Lower lobe of right lung (tissue), 2 donors: ENCODE measurements around the gene DMAC2. TPM values are rescaled to one million over a fixed set of nuclear protein-coding genes. Genes with fewer than 3 reads are reported as not detected.
"Not testable (repeated sequence)": the region's sequence is repeated elsewhere in the genome, so short reads cannot be mapped to it uniquely, and the experiment has no call there.

ENCODE experiments used
- ATAC-seq, 2 donors: fragments of 200-7000 bp; cut with Tn5 transposase; one replicate each; pipeline ENCODE4 v1.9.1; 2020 to 2022; ENCODE audit warnings: mild to moderate bottlenecking in 2 of 2, moderate library complexity in 2 of 2
- DNase-seq: peaks from one replicate; pipeline ENCODE4 v3.0.0-alpha.2; 2020
- H3K27ac ChIP-seq: fragments of 200-600 bp; one replicate; pipeline ENCODE4 v1.8.0; 2022
- H3K27me3 ChIP-seq: fragments of 200-600 bp; one replicate; pipeline ENCODE4 v1.8.0; 2022; ENCODE audit warnings: low read depth
- H3K36me3 ChIP-seq: fragments of 200-600 bp; one replicate; pipeline ENCODE4 v1.8.0; 2022; ENCODE audit warnings: mild to moderate bottlenecking
- H3K4me1 ChIP-seq: fragments of 200-600 bp; one replicate; pipeline ENCODE4 v1.8.0; 2022
- H3K4me3 ChIP-seq: fragments of 200-600 bp; one replicate; pipeline ENCODE4 v1.8.0; 2022; ENCODE audit warnings: mild to moderate bottlenecking
- H3K9me3 ChIP-seq: fragments of 200-600 bp; one replicate; pipeline ENCODE4 v1.8.0; 2022
- intact Hi-C: fragments of 100-400 bp; cut with DNase I; formaldehyde crosslinking; loops from one replicate; pipeline ENCODE4 v1.11.0; 2022
- long read RNA-seq: library from polyadenylated mRNA; unstranded; transcript quantifications from one replicate; pipeline ENCODE4 v2.0.0, GENCODE V29; 2021
- total RNA-seq: library from RNA; stranded (reverse); fragmentation: NEBNext Ultra II Directional; extraction: Animal tissue kit (Norgen Biotek cat#: 25700); gene quantifications from one replicate; pipeline ENCODE4 v1.2.1, GENCODE V29; 2021
- TF ChIP-seq, protein P1 (sequence below): fragments of 200-600 bp; IDR thresholded peaks from one replicate; pipeline ENCODE4 v1.8.0; 2022; ENCODE audit warnings: antibody characterized with exemption, mild to moderate bottlenecking
- donor health status: DM: no; HTN: yes; CAD: no; lungs with severe emphysema.

The DMAC2 gene
- 57.7 TPM for total RNA-seq
- long read RNA-seq, transcript DMAC2-201 (6 exons, 1,692 nt): major isoform, 19 of 50 reads
- long read RNA-seq, partial matches to known transcripts: 5 of 50 reads
- long read RNA-seq, other reads (novel, unspliced or antisense): 18 of 50 reads

DNA sequence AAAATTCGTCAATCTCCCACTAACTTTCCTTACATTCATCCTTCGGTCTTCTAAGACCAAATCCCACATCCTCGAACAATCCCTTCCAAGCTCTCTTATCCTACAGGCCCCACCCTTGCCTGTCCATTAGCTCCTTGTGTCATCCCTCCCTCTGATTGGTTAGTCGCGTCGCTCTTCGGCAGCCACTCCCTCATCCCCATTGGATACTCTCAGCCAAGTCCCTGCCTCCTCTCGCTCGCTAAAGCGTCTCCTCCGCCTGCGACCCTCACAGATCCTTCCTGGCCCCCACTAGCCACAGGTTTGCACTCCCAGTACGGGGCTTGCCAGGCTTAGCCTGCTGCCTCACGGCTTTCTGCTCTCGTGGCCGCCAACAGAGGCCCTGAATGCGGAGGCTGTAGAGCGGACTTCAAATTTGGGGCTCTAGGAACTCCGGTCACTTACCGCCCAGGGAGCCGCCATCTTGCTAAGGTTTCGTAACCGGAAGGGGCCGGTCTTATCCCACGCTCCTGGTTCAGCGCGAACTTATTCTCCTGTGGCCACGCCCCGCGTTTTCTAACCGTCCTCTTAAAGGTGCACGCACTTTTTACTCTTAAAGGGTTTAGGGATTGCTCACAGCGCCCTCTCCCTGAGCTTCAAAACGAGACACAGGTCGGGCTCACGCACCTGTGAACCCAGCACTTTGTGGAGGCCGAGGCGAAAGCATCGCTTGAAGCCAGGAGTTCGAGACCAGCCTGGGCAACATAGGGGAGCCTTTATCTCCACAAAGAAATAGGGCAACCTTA is at the start of gene DMAC2:
Gene DMAC2 (minus strand): TSS at position 472 of the 782 bp plus-strand sequence. CDS start 13 bp downstream, at position 459.
- Histone ChIP-seq H3K27ac (peak within 1 kb of the TSS; percentile 94), H3K9me3 (no peaks in the 10 kb centered on the region), H3K36me3 (peaks cover 29% of the 10 kb centered on the region), H3K4me3 (peak within 1 kb of the TSS; percentile 88), H3K4me1 (peaks cover 20% of the 10 kb centered on the region), H3K27me3 (no peaks in the 10 kb centered on the region)
- intact Hi-C loops: no loop called here
- DNase-seq (peak; percentile 99), ATAC-seq (peak; percentile 96 to 99)
- TF ChIP-seq, protein P1, sequence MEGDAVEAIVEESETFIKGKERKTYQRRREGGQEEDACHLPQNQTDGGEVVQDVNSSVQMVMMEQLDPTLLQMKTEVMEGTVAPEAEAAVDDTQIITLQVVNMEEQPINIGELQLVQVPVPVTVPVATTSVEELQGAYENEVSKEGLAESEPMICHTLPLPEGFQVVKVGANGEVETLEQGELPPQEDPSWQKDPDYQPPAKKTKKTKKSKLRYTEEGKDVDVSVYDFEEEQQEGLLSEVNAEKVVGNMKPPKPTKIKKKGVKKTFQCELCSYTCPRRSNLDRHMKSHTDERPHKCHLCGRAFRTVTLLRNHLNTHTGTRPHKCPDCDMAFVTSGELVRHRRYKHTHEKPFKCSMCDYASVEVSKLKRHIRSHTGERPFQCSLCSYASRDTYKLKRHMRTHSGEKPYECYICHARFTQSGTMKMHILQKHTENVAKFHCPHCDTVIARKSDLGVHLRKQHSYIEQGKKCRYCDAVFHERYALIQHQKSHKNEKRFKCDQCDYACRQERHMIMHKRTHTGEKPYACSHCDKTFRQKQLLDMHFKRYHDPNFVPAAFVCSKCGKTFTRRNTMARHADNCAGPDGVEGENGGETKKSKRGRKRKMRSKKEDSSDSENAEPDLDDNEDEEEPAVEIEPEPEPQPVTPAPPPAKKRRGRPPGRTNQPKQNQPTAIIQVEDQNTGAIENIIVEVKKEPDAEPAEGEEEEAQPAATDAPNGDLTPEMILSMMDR: peak; percentile 53

DNA sequence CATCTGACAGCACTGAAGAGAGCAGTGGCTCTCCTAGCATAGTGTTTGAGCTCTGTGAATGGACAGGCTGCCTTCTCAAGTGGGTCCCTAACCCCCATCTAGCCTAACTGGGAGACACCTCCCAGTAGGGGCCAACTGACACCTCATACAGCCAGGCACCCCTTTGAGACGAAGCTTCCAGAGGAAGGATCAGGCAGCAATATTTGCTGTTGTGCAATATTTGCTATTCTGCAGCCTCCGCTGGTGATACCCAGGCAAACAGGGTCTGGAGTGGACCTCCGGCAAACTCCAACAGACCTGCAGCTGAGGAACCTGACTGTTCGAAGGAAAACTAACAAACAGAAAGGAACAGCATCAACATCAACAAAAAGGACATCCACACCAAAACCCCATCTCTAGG is 47.2 kb upstream of the DMAC2 start:
- H3K27me3 ChIP-seq: peaks cover 13% of the 10 kb centered on the region
- ATAC-seq, intact Hi-C loops: not testable (repeated sequence)

DNA sequence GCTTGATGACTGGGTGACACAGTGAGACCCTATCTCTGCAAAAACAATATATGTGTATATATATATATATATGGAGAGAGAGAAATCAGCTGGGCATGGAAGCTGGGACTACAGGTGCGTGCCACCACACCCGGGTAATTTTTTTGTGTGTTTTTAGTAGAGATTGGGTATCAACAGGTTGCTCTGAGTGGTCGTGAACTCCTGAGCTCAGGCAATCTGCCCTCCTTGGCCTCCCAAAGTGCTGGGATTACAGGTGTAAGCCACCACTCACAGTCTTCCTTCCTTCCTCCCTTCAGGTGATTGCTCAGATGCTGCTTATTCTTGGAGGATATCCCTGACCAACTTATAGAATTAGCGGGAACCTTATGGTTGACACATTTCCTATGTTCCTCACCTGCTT is 45.1 kb upstream of the DMAC2 start:
- H3K4me1 ChIP-seq: peaks cover 8% of the 10 kb centered on the region
- peaks cover 13% of the 10 kb centered on the region for H3K27me3 ChIP-seq
- TF ChIP-seq, protein P1: no peak
- no peaks in the 10 kb centered on the region for H3K9me3 ChIP-seq
- no peaks in the 10 kb centered on the region for H3K36me3 ChIP-seq
- DNase-seq (no peak), ATAC-seq (no peak)
- no peak overlapping the region for H3K27ac ChIP-seq
- H3K4me3 ChIP-seq: no peak overlapping the region
- intact Hi-C loops: no loop called here

More for the DNA sequence above, 47.2 kb upstream of the DMAC2 start:
- not testable (repeated sequence) for H3K4me1 ChIP-seq, H3K9me3 ChIP-seq, H3K27ac ChIP-seq, H3K4me3 ChIP-seq, DNase-seq, H3K36me3 ChIP-seq

DNA sequence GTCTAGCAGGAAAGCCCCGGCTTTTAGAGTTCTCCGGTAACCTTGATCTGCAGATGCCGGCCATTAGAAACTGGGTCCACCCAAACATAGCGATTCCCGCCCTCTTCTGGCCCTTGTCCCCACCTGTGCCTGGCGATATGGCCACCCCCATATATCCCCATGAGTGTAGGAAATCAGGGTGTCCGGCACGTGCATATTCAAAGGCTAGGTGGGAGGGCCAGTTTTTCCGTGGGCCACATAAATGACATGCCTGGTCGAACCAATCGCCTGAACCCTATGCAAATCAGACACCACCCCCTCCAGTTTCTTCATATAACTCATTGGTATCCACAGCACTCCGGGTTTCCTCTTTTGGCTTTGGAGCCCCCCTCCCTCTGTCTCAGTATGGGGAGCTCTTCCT is 40.6 kb upstream of the DMAC2 start:
- TF ChIP-seq, protein P1: no peak
- ATAC-seq (peak in 1 of 2 donors; percentile 12), DNase-seq (no peak)
- intact Hi-C loops: no loop called here
- H3K27ac ChIP-seq: peak overlapping the region; percentile 71
- peak overlapping the region; percentile 14 for H3K4me3 ChIP-seq
- H3K27me3 ChIP-seq: peaks cover 13% of the 10 kb centered on the region
- no peaks in the 10 kb centered on the region for H3K36me3 ChIP-seq
- H3K9me3 ChIP-seq: no peaks in the 10 kb centered on the region
- peaks cover 8% of the 10 kb centered on the region for H3K4me1 ChIP-seq

DNA sequence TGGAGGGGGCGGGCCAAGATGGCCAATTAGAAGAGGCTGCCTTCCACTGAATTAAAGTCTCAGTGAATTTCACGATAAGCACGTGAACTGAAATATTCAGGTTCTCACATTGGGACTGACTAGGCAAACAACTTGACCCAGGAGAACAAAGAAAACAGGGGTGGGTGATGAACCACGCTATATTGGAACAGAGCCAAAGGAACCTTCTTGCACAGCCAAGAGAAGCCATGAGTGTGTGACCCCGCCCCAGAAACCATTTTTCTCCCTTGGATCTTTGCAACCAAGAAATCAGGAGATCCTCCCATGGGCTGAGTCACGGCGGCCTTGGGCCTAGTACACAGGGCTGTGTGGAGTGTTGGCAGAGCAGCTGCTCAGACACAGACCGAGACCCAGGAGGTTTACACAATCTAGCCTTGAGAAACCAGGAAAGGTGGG is 40.1 kb upstream of the DMAC2 start:
- ATAC-seq (peak; percentile 43 to 66), DNase-seq (no peak)
- intact Hi-C loops: no loop called here
- Histone ChIP-seq H3K27me3 (peaks cover 18% of the 10 kb centered on the region), H3K36me3 (no peaks in the 10 kb centered on the region), H3K9me3 (no peaks in the 10 kb centered on the region), H3K27ac (peak overlapping the region; percentile 71), H3K4me1 (peaks cover 8% of the 10 kb centered on the region), H3K4me3 (peak overlapping the region; percentile 12)
- TF ChIP-seq, protein P1: no peak
